RPMI7951 (cell line): ENCODE results near the gene ANKRD55. TPM values are rescaled to one million over a fixed set of nuclear protein-coding genes. Genes with fewer than 3 reads are reported as not detected.
"Not testable (repeated sequence)": the region's sequence is repeated elsewhere in the genome, so short reads cannot be mapped to it uniquely, and the experiment has no call there.

Experiments used
- DNase-seq: peaks from one replicate; pipeline ENCODE4 v3.0.0-alpha.2; 2012; ENCODE audit warnings: low read depth
- total RNA-seq: library from RNA; depleted of rRNA; stranded (reverse); fragments of >200 nt; shearing (Covaris generic); gene quantifications from 2 replicates; pipeline ENCODE4 v1.2.3, GENCODE V29; 2014

The ANKRD55 gene
- total RNA-seq, 1 experiment from 2014 or later = 0.24 TPM

GRCh38 chr5:56169281-56169680, 63.8 kb downstream of the ANKRD55 start:
- DNase-seq = no peak

- no peak for DNase-seq
These were observed 65.1 kb downstream of the ANKRD55 start for GRCh38 chr5:56168066-56168478.

GRCh38 chr5:56167519-56167918, 65.6 kb downstream of the ANKRD55 start:
- DNase-seq = no peak

- DNase-seq = no peak
These were observed 66.3 kb downstream of the ANKRD55 start for GRCh38 chr5:56166671-56167385.

GRCh38 chr5:56164376-56164775, 68.8 kb downstream of the ANKRD55 start:
- no peak for DNase-seq

DNA sequence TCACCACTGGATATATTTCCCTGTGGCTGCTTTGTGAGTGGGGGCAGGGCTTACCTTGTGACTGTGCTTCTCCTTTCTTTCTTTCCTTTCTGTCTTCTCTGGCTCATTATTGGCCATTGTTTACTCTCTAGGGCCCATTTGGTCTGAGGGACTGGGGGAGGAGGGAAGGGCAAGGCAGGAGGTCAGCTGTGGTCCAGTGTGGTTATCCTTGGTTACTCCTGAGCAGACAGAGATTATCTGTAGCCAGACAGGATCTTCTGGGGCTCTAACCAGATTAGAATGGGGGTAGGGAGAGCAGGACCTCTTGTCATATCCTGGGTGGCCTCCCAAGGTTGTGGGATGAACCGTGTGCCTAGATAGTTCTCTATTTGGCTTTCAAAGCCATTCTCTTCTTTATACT, 71.2 kb downstream of the ANKRD55 start:
- DNase-seq = no peak

DNA sequence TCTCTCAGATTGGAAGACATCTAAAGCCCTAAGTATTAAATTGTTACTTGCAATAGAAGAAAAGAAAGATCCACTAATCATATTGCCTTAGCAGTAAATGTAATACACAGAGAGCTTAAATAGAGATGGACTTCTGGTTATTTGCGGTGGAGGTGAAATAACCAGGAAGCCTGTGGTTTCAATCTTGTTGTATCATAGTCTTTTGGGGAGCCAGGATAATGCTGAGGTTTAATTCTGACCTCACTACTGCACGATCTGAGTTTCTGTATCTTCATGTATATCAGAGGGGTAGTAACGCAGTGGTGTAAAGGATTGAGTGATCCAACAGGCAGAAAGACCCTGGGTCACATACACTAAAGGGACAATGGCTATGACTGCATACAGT, 71.7 kb downstream of the ANKRD55 start:
- no peak for DNase-seq

DNA sequence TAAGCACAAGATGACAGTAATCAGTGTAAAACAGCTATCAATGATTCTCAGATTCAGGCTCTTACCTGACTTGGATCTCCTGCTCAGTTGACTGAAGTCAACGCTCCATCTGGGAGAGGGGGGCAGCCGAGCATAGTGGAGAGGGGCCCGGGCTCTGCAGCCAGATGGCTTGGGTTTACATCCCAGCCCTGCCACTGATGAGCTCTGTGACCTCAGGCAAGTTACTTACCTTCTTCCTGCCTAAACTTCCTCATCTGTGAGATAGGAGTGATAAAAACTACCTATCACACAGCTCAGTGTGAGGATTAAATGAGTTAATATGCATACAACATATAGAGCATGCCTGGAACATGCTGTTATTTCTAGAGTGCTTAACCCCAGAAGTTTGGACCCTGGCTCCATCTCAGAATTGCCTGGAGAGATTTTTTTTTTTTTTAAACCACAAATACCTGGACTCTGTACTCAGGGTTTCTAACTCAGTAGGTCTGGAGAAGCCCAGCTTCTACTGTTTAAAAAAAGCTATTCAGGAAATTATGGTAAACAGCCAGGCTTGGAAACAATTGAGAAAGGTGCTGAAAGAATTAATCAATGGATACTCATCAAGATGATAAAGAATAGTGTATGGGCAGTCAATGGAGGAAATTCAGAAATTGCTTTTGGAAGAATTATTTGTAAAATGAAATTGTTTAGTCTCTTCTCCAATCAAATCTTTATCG, 72.2 kb downstream of the ANKRD55 start:
- no peak for DNase-seq

- DNase-seq = no peak
These were observed 73.6 kb downstream of the ANKRD55 start for GRCh38 chr5:56159521-56159947.

- no peak for DNase-seq
These were observed 74.7 kb downstream of the ANKRD55 start for GRCh38 chr5:56158331-56158960.

- DNase-seq = not testable (repeated sequence)
These were observed 75.9 kb downstream of the ANKRD55 start for GRCh38 chr5:56157191-56157621.

GRCh38 chr5:56156585-56157190, 76.4 kb downstream of the ANKRD55 start:
- not testable (repeated sequence) for DNase-seq

- DNase-seq = no peak
These were observed 77.0 kb downstream of the ANKRD55 start for GRCh38 chr5:56155992-56156584.

DNA sequence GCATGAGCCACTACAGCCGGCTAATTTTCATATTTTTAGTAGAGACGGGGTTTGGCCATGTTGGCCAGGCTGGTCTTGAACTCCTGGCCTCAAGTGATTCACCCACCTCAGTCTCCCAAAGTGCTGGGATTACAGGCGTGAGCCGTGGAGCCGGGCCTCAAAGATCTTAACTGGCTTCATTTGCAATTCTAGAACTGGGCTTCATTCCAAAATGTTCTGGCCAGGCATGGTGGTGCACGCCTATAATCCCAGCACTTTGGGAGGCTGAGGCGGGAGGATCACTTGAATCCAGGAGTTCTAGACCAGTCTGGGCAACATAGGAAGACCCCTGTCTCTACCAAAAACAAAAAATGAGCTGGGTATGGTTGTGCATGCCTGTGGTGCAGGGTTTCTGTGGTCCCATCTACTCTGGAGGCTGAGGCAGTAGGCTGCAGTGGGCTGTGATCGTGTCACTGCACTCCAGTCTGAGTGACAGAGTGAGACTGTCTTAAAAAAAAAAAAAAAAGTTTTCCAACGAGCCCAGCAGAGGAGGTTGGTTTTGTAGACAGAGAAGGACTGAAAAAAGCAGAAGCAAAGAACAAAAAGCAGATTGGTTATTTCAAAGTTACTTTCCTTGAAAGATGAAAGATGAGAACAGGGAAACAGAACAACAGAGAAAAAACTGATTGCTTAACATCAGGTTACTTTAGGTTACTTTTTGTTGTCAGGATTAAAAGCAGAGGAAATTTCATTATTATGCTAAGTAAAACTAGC, 78.2 kb downstream of the ANKRD55 start:
- DNase-seq = no peak

GRCh38 chr5:56152437-56152836, 80.7 kb downstream of the ANKRD55 start:
- no peak for DNase-seq

DNA sequence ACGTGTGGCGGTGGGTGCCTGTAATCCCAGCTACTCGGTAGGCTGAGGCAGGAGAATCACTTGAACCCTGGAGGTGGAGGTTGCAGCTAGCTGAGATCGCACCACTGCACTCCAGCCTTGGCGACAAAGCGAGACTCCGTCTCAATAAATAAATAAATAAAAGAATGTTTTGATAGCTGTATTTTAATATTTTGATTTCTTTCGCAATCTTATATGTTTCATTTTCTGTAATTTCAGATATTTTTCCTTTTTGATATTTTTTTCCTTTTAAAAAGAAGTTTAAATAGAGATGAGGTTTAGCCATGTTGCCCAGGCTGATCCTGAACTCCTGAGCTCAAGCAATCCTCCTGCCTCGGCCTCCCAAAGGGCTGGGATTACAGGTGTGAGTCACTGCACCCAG, 82.4 kb downstream of the ANKRD55 start:
- DNase-seq = not testable (repeated sequence)

DNA sequence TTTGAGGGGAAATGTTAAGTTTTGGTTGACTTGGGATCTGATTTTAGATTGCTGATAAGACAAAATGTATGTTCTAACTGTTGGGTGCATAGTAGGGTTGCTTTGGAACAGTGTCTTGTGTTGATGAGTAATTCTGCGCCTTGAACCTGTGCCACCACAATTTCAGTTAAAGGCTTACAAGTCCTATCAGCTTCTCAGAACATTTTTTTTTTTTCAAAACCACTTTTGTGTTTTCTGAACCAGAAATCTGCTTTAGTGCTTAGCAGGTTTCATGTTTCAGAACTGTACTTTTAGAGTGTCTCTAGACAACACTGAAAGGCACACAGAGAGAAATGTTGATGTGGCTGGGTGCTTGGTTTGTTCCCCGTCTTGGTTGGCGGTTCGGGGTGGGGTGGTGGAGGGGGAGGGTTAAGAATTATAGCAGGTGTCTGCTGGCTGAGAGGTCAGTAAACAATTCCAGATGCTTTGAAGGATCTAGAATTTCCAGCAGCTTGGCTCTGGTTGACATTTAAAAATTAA, 84.6 kb downstream of the ANKRD55 start:
- DNase-seq = no peak

DNA sequence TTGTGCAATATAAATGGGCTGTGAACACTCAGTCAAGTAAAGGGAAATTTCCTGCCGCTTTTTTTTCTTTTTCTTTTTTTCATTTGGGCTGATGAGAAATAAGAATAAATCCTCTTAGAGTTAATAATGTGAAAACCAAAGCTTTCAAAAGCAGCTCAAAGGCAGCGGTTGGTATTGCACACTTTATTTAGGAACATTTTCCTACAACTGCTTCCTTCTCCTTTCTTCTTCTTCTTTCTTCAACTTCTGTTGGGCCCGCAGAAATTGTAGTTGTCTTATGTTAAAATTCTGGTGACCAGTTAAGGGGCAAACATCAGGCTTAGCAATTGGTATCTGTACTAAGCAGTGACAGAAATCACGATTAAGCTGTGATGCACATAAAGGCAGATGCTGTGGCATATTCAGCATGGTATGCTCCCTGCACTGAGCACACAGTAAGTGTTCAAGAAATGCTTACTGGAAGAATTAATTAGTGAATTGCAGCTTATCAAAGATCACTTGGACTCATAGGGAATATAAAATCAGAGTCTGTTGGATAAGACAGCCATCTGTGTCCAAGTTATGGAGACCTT, 85.4 kb downstream of the ANKRD55 start:
- DNase-seq = no peak

DNA sequence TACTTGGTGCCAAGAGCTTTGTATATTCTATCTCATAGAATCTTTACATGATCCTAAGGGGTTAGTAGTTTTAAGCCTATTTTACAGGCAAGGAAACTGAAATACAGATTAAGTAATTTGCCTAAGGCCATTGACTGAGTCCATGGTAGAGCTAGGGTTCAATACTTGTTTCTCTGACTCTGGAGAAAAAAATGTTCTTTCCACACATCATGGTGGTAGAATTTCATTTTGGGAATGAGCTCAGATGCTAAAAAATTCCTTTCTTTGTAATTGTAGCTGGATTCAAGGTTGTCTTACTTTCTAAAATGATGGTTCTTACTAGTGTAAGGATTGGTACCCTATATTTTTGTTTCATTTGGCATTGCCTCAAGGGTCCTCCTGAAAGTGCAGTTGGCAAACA, 86.0 kb downstream of the ANKRD55 start:
- DNase-seq = no peak

DNA sequence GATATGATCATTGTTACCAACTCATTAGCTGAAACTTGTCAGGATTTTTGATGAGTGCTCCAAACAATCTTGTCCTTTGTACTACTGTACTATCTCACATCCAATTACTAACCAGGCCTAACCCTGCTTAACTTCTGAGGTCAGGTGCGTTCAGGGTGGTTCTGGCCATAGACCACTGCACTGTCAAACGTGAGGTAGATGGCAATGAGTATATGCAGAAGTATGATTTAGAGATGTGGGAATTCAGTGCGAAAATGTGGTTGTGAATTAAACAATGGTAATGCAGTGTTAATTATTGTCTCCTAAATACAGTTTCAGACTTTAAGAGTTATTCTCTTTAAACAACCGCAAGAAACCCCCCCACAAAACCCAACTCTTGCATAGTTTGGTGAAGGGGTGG, 86.5 kb downstream of the ANKRD55 start:
- DNase-seq = no peak

- DNase-seq = no peak
These were observed 87.6 kb downstream of the ANKRD55 start for GRCh38 chr5:56145511-56145910.
